A549 (cell line): Measurements from ENCODE around the gene TRNT1.

Source experiments
- FOSL2 ChIP-seq, 2 experiments: fragments of 450-650 bp in 1 of 2; fragments of >200 bp in 1 of 2; sonication (Bioruptor Twin) in 1 of 2; formaldehyde crosslinking; IDR thresholded peaks; 2 replicates each; pipeline versions ENCODE4 v1.5.0 to v1.6.1; 2016 to 2020; ENCODE audit warnings: mild to moderate bottlenecking in 1 of 2, moderate library complexity in 1 of 2
- POLR2A ChIP-seq: IDR thresholded peaks from 2 replicates; pipeline ENCODE4 v1.6.1; 2012; ENCODE audit warnings: mild to moderate bottlenecking, low read length
- TF ChIP-seq, protein P1 (sequence below): fragments of 450-650 bp; IDR thresholded peaks from 2 replicates; pipeline ENCODE4 v1.6.1; 2014; ENCODE audit warnings: antibody characterized with exemption

DNA sequence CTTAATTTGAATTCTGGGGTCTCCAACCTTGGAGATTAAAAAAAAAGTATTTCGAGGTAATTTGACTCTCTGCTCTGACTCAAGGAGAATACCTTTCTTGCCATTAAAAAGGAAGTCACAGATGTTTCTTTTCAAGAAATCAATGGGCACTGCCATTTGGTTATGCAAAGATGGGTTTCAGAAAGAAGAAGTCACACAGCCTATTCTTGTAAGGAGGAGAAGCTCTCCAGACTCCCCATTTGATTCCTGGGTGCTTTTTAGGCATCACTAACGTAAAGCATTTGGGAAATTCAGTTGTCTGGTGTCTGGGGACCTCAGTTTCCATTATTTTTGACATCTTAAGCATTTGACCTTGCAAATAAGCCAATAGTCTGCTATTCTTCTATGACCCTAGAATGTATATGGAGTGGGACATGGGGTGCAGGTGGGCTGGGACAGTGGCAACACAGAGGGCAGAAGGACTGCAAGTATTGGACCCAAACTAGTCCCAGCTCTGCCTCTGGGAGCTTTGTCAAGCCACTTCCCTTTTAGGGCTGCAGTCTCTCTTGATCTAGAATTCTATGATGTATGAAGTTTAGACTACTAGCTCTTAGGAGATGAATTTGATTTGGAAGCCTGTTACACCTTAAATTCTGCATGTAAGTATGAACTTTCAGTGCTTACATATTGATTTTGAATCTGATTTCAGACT is 44.4 kb upstream of the TRNT1 start:
- TF ChIP-seq, protein P1, sequence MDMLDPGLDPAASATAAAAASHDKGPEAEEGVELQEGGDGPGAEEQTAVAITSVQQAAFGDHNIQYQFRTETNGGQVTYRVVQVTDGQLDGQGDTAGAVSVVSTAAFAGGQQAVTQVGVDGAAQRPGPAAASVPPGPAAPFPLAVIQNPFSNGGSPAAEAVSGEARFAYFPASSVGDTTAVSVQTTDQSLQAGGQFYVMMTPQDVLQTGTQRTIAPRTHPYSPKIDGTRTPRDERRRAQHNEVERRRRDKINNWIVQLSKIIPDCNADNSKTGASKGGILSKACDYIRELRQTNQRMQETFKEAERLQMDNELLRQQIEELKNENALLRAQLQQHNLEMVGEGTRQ: no peak
- TF ChIP-seq POLR2A (no peak), FOSL2 (IDR thresholded peaks at IDR 0.05) (no peak), FOSL2 (CRISPR knock-in tag; IDR thresholded peaks at IDR 0.05) (no peak)
